Pancreas (tissue), 10 donors: ENCODE results near the gene HLA-G. TPM values are rescaled to one million over a fixed set of nuclear protein-coding genes. Genes with fewer than 3 reads are reported as not detected.

ENCODE experiments used
- ATAC-seq, 4 donors: fragments of 200-7000 bp; cut with Tn5 transposase; one replicate each; pipeline versions ENCODE4 v1.8.0 to v1.9.1; 2020; ENCODE audit warnings: mild to moderate bottlenecking in 4 of 4, moderate library complexity in 4 of 4
- DNase-seq, 6 donors: peaks; one replicate each; pipeline ENCODE4 v3.0.0-alpha.2; 2020
- FAIRE-seq: peaks from 2 replicates; lab custom pipeline; 2012; peaks lifted over from hg19 to GRCh38; lab: Jason Lieb, UNC
- H3K27ac ChIP-seq, 4 donors: fragments of 200-600 bp; sonication (generic); 1 replicate in 3 of 4; 2 replicates in 1 of 4; pipeline versions ENCODE4 v1.5.0 to v1.8.0; 2020
- H3K27me3 ChIP-seq, 4 donors: fragments of 200-600 bp; one replicate each; pipeline ENCODE4 v1.8.0; 2021
- H3K36me3 ChIP-seq, 3 donors: fragments of 200-600 bp; sonication (generic) in 1 of 3; one replicate each; pipeline versions ENCODE4 v1.5.0 to v1.8.0; 2020 to 2021
- H3K4me1 ChIP-seq, 3 donors: fragments of 200-600 bp; one replicate each; pipeline ENCODE4 v1.8.0; 2021
- H3K4me3 ChIP-seq, 4 donors: fragments of 200-600 bp; sonication (generic) in 2 of 4; one replicate each; pipeline versions ENCODE4 v1.5.0 to v1.8.0; 2020 to 2021
- H3K9me3 ChIP-seq, 4 donors: fragments of 200-600 bp; one replicate each; pipeline ENCODE4 v1.8.0; 2021
- CTCF ChIP-seq, 4 donors: fragments of 200-600 bp; sonication (generic) in 3 of 4; IDR thresholded peaks; one replicate each; pipeline versions ENCODE4 v1.5.0 to v1.8.0; 2021; ENCODE audit warnings: antibody characterized with exemption in 4 of 4
- WGBS, 2 donors: extraction: QIAGEN DNeasy Blood & Tissue Kit; methylation state at CpG; one replicate each; pipeline ENCODE4 v1.1.7; 2013; 5-methylcytosine and 5-hydroxymethylcytosine counted together
- intact Hi-C, 3 donors: fragments of 100-400 bp; cut with DNase I; formaldehyde crosslinking; loops; one replicate each; pipeline versions ENCODE4 v1.11.1 to v1.14.2; 2022
- polyA plus RNA-seq, 2 donors: library from polyadenylated mRNA; stranded (reverse); fragments of 200-250 nt; gene quantifications; one replicate each; pipeline ENCODE4 v1.2.3, GENCODE V29; 2013
- total RNA-seq, 6 donors: library from RNA; stranded (reverse); fragmentation: NEBNext Ultra II Directional in 4 of 6; extraction: Animal tissue kit (Norgen Biotek cat#: 25700) in 4 of 6; gene quantifications; one replicate each; pipeline versions ENCODE4 v1.2.1 to v1.2.4, GENCODE V29; 2021 to 2023
- donor health status: healthy with polysubstance abuse.
- donor health status: DM: no; HTN: no; CAD: no; lungs with moderate emphysema.
- donor health status: DM: no; HTN: no; CAD: no.
- donor health status: control.
- donor health status: control.
- donor health status: Bipolar disorder and iron deficiency.
- donor health status: DM: yes; HTN: yes; CAD: no.
- donor health status: DM: no; HTN: no; CAD: no.
- donor health status: DM: no; HTN: no; CAD: no.
- donor health status: DM: yes; HTN: yes; CAD: no.

HLA-G gene
- total and polyA plus RNA-seq, 8 donors = 0.12 to 0.52 (median 0.25) TPM; not detected in 2

- DNase-seq (peak in 2 of 6 donors; percentile 18 to 28), FAIRE-seq (no peak), ATAC-seq (peak; percentile 37 to 69 (median 64))
- Histone ChIP-seq H3K27me3 (no peaks in the 10 kb centered on the region), H3K9me3 (no peaks in the 10 kb centered on the region), H3K36me3 (no peaks in the 10 kb centered on the region), H3K4me3 (peak overlapping the region; percentile 48 to 92 (median 74)), H3K4me1 (peaks cover 3 to 6% (median 5%) of the 10 kb centered on the region in 3 donors), H3K27ac (peak overlapping the region; percentile 58 to 83 (median 76))
- 18 to 19% methylated on average over 12 of the region's 12 CpGs for WGBS, 2 donors
- no peak for TF ChIP-seq CTCF (IDR thresholded peaks at IDR 0.05)
- intact Hi-C loops = no loop called here
These were observed 35.9 kb upstream of the HLA-G start for GRCh38 chr6:29791786-29792122.

GRCh38 chr6:29792123-29793035, 35.2 kb upstream of the HLA-G start:
- Histone ChIP-seq H3K9me3 (no peaks in the 10 kb centered on the region), H3K4me3 (peak overlapping the region; percentile 48 to 92 (median 74)), H3K27ac (peak overlapping the region; percentile 58 to 83 (median 76)), H3K36me3 (no peaks in the 10 kb centered on the region), H3K27me3 (no peaks in the 10 kb centered on the region), H3K4me1 (peaks cover 0 to 6% (median 5%) of the 10 kb centered on the region in 3 donors)
- 0 to 1% methylated on average over 75 to 79 of the region's 79 CpGs for WGBS, 2 donors
- intact Hi-C loops = no loop called here
- DNase-seq = peak; percentile 52 to 89 (median 72)
- peak in 3 of 4 donors; percentile 15 to 33 (median 32) for TF ChIP-seq CTCF (IDR thresholded peaks at IDR 0.05)
- ATAC-seq = peak; percentile 83 to 91 (median 89)
- FAIRE-seq = no peak

GRCh38 chr6:29793036-29793356, 34.6 kb upstream of the HLA-G start:
- ATAC-seq (peak in 3 of 4 donors; percentile 3 to 15 (median 9)), FAIRE-seq (no peak), DNase-seq (no peak)
- intact Hi-C loops = no loop called here
- H3K4me3 ChIP-seq = peak overlapping the region in 3 of 4 donors; percentile 48 to 92 (median 62)
- H3K27ac ChIP-seq = no peak overlapping the region
- no peaks in the 10 kb centered on the region for H3K27me3 ChIP-seq
- H3K4me1 ChIP-seq = peaks cover 0 to 6% (median 5%) of the 10 kb centered on the region in 3 donors
- WGBS, 2 donors = 33 to 35% methylated on average over 11 of the region's 11 CpGs
- H3K9me3 ChIP-seq = no peaks in the 10 kb centered on the region
- H3K36me3 ChIP-seq = no peaks in the 10 kb centered on the region
- no peak for TF ChIP-seq CTCF (IDR thresholded peaks at IDR 0.05)

- H3K4me3 ChIP-seq = no peak overlapping the region
- H3K36me3 ChIP-seq = no peaks in the 10 kb centered on the region
- no peaks in the 10 kb centered on the region for H3K9me3 ChIP-seq
- TF ChIP-seq CTCF (IDR thresholded peaks at IDR 0.05) = no peak
- 43 to 71% methylated on average over 3 of the region's 3 CpGs for WGBS, 2 donors
- ATAC-seq (no peak), DNase-seq (no peak), FAIRE-seq (no peak)
- H3K27ac ChIP-seq = no peak overlapping the region
- H3K27me3 ChIP-seq = no peaks in the 10 kb centered on the region
- intact Hi-C loops = no loop called here
- peaks cover 0 to 6% (median 5%) of the 10 kb centered on the region in 3 donors for H3K4me1 ChIP-seq
These were observed 33.8 kb upstream of the HLA-G start for GRCh38 chr6:29793796-29794195.

- H3K36me3 ChIP-seq = no peaks in the 10 kb centered on the region
- H3K4me1 ChIP-seq = peaks cover 0 to 3% (median under 1%) of the 10 kb centered on the region in 3 donors
- no peaks in the 10 kb centered on the region for H3K27me3 ChIP-seq
- no peak for DNase-seq
- ATAC-seq = no peak
- WGBS, 2 donors = 39 to 52% methylated on average over 2 of the region's 2 CpGs
- H3K9me3 ChIP-seq = no peaks in the 10 kb centered on the region
- intact Hi-C loops = no loop called here
- no peak for FAIRE-seq
- no peak overlapping the region for H3K4me3 ChIP-seq
- no peak for TF ChIP-seq CTCF (IDR thresholded peaks at IDR 0.05)
- H3K27ac ChIP-seq = no peak overlapping the region
These were observed 31.6 kb upstream of the HLA-G start for GRCh38 chr6:29796026-29796425.
